Measurements from ENCODE around the gene NATD1.

The NATD1 gene, protein sequence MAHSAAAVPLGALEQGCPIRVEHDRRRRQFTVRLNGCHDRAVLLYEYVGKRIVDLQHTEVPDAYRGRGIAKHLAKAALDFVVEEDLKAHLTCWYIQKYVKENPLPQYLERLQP

DNA sequence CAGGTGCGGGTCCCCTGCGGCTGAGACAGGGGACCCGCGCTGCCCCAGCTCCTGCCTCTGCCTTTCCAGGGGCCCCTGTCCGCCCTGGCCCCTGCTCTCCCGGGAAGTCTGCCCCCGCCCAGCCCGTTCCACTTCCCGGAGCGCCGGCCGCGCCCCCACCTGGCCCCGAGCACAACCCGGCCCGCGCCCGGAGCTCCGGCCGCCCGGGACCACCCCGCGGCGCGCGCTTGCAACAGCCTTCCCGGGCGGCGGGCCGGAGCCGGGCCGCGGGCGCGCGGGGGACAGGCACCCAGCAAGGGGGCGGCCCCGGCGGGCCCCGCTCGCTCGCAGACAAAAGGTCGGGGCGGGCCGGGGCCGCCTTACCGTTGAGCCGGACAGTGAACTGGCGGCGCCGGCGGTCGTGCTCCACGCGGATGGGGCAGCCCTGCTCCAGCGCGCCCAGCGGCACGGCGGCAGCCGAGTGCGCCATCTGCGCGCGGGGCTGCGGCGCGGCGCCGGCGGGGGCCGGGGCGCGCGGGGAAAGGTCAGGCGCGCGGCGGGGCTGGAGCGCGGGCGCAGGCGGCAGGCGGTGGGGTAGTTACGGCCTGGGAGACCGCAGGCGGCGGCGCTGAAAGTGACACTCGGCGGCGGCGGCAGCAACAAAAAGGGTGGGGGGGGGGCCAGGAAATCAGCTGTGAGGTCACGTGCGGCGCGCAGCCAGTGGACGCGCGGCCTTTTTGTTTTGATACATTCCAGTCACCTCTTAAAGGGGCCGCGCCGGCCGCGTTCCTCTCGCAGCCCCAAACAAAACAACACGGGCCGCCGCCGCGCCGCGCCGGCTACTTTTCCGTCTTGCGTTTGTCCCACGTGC lies at the start of gene NATD1:
TSS of gene NATD1 (minus strand) at position 615 of the 850 bp plus-strand sequence. CDS start at position 469, 146 bp downstream.
- DNase-seq: peak; percentile 69

DNA sequence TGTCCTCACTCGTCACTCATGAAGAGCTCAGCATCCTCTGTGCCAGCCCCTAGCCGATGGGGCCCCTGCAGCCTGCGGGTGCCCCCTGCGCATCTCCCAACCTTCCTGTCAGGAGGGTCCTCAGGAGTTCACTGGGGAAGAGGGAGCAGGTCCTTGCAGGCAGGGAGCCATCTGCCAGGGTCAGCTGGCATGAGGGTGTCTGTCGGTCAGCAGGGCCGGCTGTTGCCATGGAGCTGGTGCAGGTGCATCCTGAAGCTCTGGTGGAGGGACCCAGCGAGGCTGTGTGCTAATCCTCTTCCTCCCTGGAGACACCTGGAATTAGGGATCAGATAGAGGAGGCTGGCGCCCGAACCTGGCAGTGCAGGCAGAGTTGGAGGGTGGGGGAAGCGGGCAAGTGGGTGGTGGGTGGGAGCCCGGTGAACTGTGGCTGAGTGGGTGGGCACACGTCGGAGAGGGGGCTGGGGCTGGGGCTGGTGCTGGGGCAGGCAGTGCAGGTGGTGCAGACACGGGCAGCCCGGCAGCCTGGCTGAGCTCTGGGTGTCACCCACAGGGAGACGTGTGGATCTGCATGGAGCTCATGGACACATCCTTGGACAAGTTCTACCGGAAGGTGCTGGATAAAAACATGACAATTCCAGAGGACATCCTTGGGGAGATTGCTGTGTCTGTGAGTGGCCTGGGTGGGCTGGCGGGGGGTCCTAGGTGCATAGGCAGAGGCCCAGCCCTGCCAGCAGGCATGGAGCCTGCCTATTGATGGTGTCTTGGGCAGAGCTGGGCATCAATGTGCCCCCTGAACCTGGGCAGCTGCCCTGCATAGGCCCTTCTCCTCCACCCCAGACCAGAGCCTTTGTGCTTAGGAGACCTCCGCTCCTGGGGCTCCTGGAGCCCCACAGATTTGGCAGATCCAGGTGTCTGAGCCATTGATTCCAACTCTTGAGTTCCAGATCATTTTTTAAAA lies 48.7 kb upstream of the NATD1 start:
- DNase-seq: no peak

DNA sequence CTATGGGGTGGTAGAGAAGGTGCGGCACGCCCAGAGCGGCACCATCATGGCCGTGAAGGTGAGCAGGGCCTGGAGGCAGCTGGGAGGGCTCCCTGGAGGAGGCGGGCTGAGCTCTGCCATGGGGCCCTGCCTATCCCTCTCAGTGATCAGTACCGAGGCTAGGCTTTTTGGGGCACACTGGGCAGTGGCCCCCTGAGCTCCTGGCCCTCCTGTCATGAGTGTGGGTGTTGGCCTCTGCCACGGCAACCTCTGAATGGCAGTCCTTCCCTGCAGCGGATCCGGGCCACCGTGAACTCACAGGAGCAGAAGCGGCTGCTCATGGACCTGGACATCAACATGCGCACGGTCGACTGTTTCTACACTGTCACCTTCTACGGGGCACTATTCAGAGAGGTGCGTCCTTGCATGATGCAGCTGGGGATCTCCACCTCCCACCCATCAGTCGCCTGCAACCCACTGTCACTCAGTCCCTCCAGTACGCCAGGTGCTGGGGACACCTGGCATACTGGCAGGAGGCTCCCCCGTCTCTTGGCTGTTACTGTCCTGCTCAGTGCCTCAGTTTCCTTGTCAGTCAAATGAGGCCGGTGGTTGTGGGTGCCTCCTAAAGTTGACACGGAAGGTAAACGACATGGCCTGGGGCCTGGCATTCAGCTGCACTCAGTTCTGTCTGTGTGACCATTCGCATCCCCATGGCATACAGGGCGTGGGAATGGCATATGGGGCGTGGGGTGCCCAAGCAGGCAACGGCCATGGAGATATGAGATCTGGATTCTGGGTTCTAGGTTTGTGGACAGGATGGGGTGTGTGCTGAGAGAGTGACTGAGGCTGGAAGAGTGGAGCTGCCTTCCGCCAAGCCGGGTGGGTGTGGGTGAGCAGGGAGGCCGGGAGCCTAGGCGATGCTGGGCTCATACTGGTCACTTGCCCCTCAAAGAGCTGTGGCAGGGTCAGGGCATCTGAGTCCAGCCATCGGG lies 47.7 kb upstream of the NATD1 start:
- DNase-seq: no peak

DNA sequence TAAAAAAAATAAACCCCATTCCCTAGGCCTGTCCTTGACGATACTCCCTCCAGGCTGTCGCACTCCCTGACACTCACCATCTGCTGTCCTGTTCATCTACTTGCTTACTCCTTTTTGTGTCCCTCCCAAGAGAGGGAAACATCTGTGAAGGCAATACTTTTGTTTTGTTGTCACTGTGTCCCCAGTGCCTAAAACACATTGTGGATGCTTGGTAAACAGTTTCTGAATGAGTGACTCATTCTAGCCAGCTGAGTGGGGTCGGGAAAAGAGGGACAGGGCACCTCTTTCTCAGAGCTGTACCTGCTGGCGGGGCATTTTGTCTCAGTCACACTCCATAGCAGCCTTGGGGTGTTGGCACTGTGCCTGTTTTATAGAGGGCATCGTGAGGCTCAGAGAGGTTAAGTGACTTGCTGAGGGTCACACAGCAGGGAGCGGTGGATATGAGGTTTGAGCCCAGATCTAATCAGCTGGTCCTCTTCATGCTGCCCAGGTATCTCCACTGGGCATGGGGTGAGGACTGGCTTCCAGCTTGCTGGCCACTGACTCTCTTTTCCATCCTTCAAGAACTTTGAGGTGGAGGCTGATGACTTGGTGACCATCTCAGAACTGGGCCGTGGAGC lies 46.9 kb upstream of the NATD1 start:
- peak; percentile 51 for DNase-seq

DNA sequence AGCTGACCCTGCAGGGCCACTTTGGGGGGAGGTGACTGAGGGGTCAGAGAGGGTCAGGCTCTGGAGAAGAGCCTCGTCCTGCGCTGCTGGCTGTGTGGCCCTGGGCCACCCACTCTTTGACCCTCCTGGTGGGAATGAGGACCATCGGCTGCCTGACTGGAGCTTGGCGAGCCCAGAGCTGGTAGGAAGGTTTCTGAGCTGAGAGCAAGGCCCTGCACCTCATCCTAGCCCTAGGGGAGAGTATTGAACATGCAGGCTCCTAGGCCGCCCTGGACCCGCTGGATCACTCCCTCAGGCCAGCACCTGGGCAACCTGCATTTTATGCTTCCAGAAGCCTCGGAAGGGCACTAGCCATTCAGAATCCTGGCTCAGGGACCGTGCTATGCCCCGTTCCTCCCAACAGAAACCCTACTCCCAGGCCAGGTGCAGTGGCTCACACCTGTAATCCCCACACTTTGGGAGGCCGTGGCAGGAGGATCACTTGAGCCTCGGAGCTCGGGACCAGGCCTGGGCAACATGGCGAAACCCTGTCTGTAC lies 45.8 kb upstream of the NATD1 start:
- DNase-seq: no peak

DNA sequence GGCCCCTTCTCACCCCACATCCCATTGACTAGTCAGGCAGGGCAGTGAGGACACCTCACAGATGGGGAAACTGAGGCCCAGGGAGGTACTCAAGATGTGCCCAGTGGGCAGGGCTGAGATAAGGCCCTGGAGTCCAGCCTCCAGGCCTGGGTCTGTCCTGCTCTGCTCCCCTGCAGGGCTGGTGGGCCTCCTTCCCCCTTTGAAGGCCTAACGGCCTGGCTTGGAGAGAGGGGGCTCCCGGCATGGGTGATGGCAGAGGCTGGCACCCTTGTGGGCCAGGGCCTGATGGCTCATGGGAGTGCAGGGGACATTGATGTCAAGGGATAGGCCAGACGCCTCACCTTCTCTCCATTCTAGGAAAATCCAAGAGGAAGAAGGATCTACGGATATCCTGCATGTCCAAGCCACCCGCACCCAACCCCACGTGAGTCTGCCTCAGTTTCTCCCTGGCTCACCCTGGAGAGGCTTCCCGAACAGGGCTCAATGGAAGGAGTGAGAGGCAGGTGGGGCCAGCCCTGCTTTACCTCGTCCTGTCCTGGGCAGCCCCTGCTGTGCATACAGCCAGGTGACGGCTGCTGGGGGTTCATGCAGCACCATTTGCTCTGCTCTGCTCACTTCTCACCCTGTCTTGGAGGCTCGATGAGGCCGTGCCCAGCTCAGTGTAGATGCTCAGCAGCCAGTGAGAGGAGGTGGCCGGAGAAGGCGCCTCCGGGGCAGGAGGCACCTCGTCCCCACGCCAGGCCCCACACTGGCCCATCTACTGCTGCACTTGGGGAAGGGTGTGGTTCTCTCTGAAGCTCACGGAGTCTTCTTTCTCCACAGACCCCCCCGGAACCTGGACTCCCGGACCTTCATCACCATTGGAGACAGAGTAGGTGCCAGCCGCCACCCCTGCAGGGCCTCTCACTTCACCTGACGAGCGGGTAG lies 45.1 kb upstream of the NATD1 start:
- DNase-seq: no peak

DNA sequence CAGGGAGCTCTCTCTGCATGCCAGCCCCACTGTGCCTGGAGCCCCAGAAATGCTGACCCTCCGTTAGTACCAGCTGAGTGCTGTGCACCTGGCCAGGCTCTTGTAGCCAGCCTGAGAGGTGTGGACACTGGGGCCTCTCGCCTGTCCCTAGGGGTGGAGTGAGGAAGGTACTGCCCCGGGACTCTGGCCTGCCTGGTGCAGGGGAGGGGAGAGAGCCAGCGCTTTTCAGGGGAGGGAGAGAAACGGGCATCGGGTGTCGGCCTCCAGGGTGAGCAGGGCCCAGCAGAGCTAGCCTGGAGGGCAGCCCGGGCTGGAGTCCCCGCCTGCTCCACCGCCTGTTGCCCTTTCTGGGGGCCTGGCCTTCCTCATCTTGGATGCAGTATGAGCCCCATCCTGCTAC lies 44.4 kb upstream of the NATD1 start:
- DNase-seq: no peak

DNA sequence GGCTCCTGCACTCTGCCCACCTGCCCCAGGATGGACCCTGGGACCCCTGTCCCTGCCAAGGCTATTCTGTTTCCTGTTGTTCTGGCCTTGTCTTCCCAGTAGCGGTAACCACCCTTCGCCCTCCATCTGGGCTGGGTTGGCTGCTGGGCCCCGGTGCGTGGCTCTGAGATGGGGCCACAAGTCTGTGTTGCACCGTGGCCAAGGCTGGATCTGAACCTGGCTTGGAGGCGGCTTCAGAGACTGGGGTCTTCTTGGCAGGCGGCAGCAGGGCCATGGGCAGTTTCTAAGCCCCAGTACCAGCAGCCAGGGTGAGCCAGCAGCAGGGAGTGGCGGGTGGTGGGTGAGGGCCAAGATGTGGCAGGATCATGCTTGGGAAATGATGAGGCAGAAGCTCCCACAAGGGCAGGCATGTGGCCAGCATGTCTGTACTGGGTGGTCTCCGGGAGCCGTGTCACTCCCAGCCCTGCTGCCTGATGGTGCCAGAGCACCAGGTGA lies 43.9 kb upstream of the NATD1 start:
- DNase-seq: no peak

DNA sequence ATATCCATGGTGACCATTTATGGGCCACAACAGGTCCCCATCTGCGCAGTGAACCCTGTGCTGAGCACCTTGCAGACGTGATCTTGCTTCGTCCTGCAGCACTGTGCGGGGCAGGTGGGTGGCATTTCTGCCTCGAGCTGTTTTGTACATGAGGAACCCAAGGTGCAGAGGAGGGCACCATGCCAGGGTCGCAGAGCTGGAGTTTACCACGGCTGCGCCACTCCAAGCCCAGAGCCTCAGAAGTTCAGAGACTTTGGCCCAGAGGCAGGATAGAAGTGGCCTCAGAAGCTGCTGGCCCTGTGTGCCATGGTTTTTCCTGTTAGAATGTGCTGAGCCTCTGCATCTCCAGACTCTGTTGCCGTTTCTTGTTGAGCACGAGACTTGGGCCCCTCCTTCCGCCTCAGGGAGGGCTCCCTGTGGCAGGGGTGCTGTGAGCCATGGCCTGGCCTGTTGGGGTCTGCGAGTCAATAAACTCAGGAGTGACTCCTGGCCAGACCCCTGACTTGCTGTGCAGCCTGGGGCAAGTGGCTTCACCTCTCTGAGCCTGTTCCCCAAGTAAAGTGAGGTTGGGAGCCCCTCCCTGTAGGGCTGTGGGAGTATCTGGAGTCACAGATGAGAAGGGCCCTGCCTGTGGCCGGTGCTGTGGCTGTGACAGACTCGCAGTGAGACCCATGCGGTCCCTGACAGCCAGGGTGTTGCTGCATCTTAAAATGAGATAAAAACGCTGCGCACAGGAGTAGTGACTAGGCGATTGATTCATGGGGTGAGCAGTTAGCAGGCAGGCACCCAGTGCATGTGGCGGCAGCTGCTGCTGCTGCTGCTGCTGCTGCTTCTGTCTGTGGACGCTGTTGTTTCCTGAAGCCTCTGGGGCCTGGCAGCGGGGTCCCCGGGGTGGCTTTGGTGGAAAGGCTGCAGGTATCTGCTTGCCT lies 43.2 kb upstream of the NATD1 start:
- DNase-seq: no peak

DNA sequence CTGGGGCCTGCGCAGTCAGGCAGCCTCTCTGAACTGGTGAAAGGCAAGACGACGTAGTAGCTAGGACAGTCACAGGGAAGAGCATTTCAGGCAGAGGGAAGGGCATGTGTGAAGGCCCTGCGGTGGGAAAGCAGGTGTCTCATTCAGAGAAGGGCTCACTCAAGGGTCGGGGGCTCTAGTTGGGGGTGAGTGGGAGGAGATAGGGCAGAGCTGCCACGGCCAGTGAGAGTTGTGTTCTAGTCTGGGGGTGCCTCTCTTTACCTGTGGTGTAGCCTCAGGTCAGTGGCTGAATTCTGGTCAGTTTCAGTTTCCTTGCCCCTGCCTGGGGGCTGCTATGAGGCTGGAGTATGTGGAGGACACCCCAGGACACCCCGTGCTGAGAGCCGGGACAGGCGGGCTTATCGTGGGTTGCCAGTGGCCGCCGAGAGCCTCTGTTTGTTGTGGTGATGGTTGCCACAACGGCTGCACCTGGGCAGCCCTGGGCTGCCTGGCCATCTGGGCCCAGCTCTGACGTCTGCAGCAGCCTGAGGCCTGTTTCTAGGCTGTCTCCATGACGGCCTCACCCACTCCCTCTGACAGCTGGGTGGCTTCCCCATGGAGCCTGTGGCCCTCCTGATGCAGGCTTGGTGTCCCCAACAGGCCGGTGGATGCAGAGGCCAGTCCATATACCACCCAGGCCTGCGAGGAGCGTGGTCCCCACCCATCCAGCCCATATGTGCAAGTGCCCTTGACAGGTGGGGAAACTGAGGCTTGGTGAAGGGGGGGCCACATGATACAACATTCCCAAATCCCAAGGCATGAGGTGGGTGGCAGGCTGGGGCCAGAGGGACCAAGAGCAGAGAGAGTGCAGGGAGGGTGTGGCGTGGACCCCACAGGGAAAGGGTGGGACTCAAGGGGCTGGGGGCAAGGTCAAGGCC lies 42.1 kb upstream of the NATD1 start:
- no peak for DNase-seq

DNA sequence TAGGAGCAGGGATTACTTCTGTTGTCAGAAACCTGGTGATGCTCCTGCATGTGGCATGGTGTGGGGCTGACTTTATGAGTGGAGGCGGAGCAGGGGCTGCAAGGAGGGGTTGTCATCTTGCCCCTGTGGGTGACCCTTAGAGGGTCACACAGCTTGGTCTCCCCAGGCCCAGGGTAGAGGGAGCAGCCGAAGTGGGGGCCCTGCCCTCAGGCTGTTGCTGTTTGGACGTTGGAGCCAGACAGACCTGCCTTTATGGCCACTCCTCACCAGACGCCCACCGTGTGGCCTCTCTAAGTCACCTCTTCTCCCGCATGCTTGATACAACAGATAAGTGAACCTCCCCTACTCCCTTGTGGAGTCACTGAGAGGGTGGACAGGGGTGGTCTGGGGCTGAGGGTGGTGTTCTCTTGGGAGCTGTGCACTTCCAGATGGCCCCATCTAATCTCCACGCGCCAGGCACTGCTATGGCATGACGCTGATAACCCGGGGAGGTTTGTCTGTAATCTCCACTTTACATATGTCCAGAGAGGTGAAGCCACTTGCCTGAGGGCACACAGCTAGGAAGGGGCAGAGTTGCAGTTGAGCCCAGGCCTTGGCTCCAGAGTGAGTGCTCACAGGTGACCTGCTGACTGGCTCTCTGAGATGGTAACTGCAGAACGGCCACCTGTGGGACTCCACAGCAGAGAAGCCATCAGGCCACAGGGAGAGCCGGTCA lies 41.3 kb upstream of the NATD1 start:
- DNase-seq: no peak

DNA sequence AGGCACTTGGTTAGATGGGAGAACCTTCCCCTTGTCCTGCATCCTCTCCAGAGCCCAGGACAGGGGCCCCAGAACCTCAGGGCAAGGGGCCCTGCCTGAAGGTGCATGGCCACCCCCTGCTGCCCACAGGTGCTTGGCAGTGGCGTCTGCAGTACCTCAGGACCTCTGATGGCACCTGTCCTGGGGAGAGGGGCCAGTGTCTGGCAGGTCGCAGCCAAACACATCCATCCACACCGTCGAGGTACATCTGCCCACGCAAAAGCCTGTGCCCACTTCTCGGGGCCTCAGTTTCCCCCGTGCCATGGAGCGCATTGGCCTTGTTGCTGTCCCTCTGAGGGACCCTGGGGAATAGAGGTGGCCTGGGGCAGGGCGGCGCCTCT lies 40.6 kb upstream of the NATD1 start:
- no peak for DNase-seq

DNA sequence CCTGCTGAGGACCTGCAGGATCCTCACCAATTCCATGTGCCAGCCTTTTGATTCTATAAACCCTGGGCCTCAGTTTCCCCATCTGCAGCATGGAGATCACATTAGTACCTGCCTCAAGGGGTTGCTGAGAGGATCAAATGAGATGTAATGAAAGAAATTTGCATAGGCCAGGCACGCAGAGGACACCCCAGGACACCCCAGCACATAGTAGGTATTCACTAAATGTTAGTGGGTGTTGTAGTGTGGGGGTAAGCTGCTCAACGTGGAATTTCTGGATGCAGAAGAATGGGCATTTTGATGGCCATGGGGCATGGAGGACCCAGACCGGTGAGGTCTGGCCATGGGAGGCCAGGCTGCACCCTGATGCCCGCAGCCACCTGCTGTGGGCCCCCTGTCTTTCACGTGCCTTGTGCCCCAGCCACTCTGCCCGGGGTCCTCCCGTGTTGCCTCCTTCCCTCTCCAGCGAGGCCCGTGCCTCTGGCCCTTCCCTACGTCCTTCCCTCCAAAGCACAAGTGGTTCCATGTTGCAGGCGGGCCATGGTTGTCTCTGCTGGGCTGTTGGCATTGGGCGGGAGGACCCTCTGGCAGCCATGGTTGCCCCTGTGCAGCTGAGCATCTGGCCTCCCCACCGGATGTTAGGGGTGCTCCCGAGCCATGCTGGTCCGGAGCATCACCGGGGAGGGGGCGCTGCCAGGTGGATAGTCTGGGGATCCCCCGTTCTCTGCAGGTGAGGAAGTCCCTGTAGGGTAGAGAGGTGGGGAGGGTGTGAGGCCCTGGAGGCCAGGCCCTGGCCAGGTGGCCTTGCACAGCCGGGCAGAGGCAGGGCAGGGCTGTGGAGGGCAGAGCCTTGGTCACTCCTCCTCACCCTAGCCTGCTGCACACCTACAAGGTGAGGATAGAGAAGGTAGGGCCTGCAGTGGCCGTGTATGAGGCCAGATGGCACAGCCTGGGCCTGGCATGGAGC lies 39.9 kb upstream of the NATD1 start:
- no peak for DNase-seq

DNA sequence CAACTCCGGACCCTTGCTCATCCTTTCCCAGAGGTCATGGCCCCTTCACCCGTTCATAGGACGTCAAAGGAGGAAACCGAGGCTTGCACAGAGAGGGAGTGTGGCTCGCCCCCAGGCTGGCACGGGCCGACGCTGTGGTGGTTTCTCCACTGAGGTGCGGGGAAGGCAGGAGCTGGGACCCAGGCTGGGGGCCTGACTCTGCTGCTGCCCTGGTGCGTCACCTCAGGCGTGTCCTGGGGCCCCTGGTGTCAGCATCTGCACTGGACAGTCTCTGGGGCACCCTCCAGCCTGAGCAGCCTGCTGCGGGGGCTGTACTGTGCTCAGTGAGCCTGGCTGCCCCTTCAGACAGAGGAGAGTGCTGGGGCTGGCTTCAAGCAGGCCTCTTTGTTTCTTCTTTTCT lies 38.7 kb upstream of the NATD1 start:
- DNase-seq: no peak

DNA sequence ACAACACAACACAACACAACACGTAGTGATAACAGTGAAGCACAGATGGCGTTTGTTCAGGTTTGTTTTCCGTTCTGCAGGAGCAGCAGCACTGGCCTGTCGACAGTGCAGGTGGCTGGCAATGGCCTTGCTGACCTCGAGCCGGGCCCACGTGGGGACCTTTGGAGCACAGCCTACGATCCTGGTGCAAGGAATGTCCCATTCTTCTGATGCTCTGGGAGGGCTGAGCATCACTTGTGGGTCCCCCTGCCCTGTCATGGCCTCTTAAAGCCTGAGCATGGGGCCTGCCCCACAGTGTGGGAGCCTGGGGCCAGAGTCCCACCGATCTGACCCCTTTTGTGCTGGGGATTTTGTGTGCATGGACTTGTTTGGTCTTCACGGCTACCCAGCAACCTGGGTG lies 38.1 kb upstream of the NATD1 start:
- DNase-seq: no peak

Data from MV-4-11 (cell line).